Uterus (tissue), 2 donors: ENCODE results near the gene CPEB2.

ENCODE experiments used
- CTCF ChIP-seq, 4 experiments: fragments of 200-600 bp in 2 of 4; fragments of 450-650 bp in 2 of 4; sonication (generic) in 2 of 4; IDR thresholded peaks; one replicate each; pipeline ENCODE4 v1.5.1; 2016 to 2019; ENCODE audit warnings: antibody characterized with exemption in 4 of 4, mild to moderate bottlenecking in 2 of 4, moderate library complexity in 1 of 4
- POLR2A ChIP-seq, 2 donors: fragments of 450-650 bp; IDR thresholded peaks; one replicate each; pipeline ENCODE4 v1.6.1; 2016; ENCODE audit warnings: antibody characterized with exemption in 2 of 2, mild to moderate bottlenecking in 1 of 2, moderate library complexity in 1 of 2

DNA sequence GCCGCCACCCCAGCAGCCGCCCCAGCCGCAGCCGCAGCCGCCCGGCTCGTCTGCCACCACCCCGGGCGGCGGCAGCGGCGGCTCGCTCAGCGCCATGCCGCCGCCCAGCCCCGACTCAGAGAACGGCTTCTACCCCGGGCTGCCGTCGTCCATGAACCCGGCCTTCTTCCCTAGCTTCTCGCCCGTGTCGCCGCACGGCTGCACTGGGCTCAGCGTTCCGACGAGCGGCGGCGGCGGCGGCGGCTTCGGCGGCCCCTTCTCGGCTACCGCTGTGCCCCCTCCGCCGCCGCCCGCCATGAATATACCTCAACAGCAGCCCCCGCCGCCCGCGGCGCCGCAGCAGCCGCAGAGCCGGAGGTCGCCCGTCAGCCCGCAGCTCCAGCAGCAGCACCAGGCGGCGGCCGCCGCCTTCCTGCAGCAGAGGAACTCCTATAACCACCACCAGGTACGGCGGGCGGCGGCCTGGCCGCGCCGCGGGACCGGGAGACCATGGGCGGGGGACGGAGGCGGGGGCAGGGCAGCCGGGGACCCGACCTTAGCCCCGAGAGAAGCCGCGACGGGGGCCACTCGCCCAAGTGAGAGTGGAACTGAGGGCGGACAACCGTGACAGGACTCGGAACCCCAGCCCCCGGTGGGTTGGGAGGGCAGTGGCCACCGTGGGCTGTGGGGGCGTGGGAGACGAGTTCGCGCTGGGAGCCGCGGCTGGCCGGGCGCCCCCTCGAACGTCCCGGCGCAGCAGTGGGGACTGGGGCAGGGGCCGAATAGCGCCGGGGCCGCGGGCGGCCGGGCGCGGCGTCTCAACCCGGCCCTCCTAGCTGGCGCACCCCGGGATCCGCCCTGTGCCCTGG, 1.8 kb downstream of the CPEB2 start:
- TF ChIP-seq CTCF (IDR thresholded peaks at IDR 0.05) (no peak), POLR2A (IDR thresholded peaks at IDR 0.05) (no peak)
